Calu3 (cell line): ENCODE data around the gene OR5AU1. TPM values are rescaled to one million over a fixed set of nuclear protein-coding genes. Genes with fewer than 3 reads are reported as not detected.
A peak's percentile ranks its signal among the peaks of the same experiment; 100 is the strongest.

Experiments
- BruUV-seq: library from RNA; stranded (reverse); fragments of 400-500 nt; replicated peaks from 2 replicates; lab custom pipeline; 2021; lab: Mats Ljungman, UMichigan
- CTCF ChIA-PET: fragments of 300-600 bp; sonication (Branson Sonifier 250); formaldehyde crosslinking; loops from one replicate; lab custom pipeline; 2022; ENCODE audit warnings: antibody characterized with exemption; lab: Charles Lee
- DNase-seq: peaks from one replicate; pipeline ENCODE4 v3.0.0; 2022
- H3K27ac Mint-ChIP-seq: one replicate; pipeline ENCODE4 v1.8.0; 2022; ENCODE audit warnings: mixed read lengths; ENCODE audit not compliant: unreplicated experiment
- H3K27me3 Mint-ChIP-seq: one replicate; pipeline ENCODE4 v1.8.0; 2022; ENCODE audit warnings: mixed read lengths; ENCODE audit not compliant: unreplicated experiment
- H3K36me3 Mint-ChIP-seq: one replicate; pipeline ENCODE4 v1.8.0; 2022; ENCODE audit warnings: mild to moderate bottlenecking, moderate library complexity, mixed read lengths; ENCODE audit not compliant: insufficient read depth, unreplicated experiment
- H3K4me1 Mint-ChIP-seq: one replicate; pipeline ENCODE4 v1.8.0; 2022; ENCODE audit warnings: mild to moderate bottlenecking, low read depth, mixed read lengths; ENCODE audit not compliant: unreplicated experiment
- H3K4me3 Mint-ChIP-seq: one replicate; pipeline ENCODE4 v1.8.0; 2022; ENCODE audit warnings: mild to moderate bottlenecking, low read depth, moderate library complexity, mixed read lengths; ENCODE audit not compliant: unreplicated experiment
- H3K9me3 Mint-ChIP-seq: one replicate; pipeline ENCODE4 v1.8.0; 2022; ENCODE audit warnings: low read depth, mixed read lengths; ENCODE audit not compliant: unreplicated experiment
- intact Hi-C: fragments of 100-400 bp; cut with micrococcal nuclease; formaldehyde crosslinking; loops from one replicate; pipeline ENCODE4 v1.10.0; 2022; ENCODE audit not compliant: unreplicated experiment
- total RNA-seq: library from RNA; stranded (reverse); gene quantifications from 2 replicates; pipeline ENCODE4 v1.2.3, GENCODE V29; 2022
- TF ChIP-seq, protein P1 (sequence below): fragments of 200-600 bp; IDR thresholded peaks from one replicate; pipeline ENCODE4 v1.8.0; 2022; ENCODE audit warnings: antibody characterized with exemption; ENCODE audit not compliant: unreplicated experiment

The OR5AU1 gene
- total RNA-seq, 1 experiment from 2014 or later, result 0.14 TPM

DNA sequence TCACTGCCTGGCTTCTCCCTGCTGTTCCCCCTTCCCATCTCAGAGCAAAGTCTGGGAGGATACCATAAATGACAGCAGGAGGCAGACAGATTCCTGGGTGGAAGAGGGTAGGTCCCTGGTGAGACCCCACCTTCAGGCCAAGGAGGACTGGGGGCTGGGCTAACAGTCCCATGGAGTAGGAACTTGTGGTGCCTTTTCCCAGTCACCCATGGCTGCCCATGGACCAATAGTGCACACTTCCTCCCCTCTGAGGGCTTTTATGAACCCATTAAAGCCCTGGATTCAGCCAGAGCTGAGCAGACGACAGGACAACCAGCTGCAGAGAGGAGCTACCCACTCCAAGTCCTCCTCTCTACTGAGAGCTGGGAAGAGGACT, 36.6 kb upstream of the OR5AU1 start:
- TF ChIP-seq, protein P1, sequence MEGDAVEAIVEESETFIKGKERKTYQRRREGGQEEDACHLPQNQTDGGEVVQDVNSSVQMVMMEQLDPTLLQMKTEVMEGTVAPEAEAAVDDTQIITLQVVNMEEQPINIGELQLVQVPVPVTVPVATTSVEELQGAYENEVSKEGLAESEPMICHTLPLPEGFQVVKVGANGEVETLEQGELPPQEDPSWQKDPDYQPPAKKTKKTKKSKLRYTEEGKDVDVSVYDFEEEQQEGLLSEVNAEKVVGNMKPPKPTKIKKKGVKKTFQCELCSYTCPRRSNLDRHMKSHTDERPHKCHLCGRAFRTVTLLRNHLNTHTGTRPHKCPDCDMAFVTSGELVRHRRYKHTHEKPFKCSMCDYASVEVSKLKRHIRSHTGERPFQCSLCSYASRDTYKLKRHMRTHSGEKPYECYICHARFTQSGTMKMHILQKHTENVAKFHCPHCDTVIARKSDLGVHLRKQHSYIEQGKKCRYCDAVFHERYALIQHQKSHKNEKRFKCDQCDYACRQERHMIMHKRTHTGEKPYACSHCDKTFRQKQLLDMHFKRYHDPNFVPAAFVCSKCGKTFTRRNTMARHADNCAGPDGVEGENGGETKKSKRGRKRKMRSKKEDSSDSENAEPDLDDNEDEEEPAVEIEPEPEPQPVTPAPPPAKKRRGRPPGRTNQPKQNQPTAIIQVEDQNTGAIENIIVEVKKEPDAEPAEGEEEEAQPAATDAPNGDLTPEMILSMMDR, result no peak
- intact Hi-C loops, result no loop called here
- H3K27ac Mint-ChIP-seq, result no peak overlapping the region
- CTCF ChIA-PET, result interaction anchor here (1.5 kb wide), 1 partner anchor 88 kb away, joined by 3 read pairs; no protein-coding TSS in a partner anchor
- no TSS peak for BruUV-seq
- peak overlapping the region; percentile 32 for H3K4me3 Mint-ChIP-seq
- H3K4me1 Mint-ChIP-seq, result no peaks in the 10 kb centered on the region
- H3K27me3 Mint-ChIP-seq, result no peaks in the 10 kb centered on the region
- peaks cover 38% of the 10 kb centered on the region for H3K36me3 Mint-ChIP-seq
- H3K9me3 Mint-ChIP-seq, result no peaks in the 10 kb centered on the region
- no peak for DNase-seq

- CTCF ChIA-PET, result interaction anchor here (1.5 kb wide), 1 partner anchor 88 kb away, joined by 3 read pairs; no protein-coding TSS in a partner anchor
- Mint-ChIP-seq H3K36me3 (peaks cover 33% of the 10 kb centered on the region), H3K27me3 (no peaks in the 10 kb centered on the region), H3K27ac (no peak overlapping the region), H3K9me3 (no peaks in the 10 kb centered on the region), H3K4me3 (peak overlapping the region; percentile 32), H3K4me1 (no peaks in the 10 kb centered on the region)
- no TSS peak for BruUV-seq
- peak; percentile 74 for DNase-seq
- intact Hi-C loops, result no loop called here
- TF ChIP-seq, protein P1, result no peak
Measured at GRCh38 chr14:21191809-21192446, 36.1 kb upstream of the OR5AU1 start.

GRCh38 chr14:21191261-21191808, 35.5 kb upstream of the OR5AU1 start:
- no peak overlapping the region for H3K27ac Mint-ChIP-seq
- DNase-seq, result no peak
- H3K4me3 Mint-ChIP-seq, result peak overlapping the region; percentile 32
- intact Hi-C loops, result no loop called here
- peaks cover 33% of the 10 kb centered on the region for H3K36me3 Mint-ChIP-seq
- no peaks in the 10 kb centered on the region for H3K4me1 Mint-ChIP-seq
- CTCF ChIA-PET, result interaction anchor here (0.7 kb wide), 1 partner anchor 89 kb away, joined by 3 read pairs; no protein-coding TSS in a partner anchor
- BruUV-seq, result no TSS peak
- H3K9me3 Mint-ChIP-seq, result no peaks in the 10 kb centered on the region
- TF ChIP-seq, protein P1, result no peak
- no peaks in the 10 kb centered on the region for H3K27me3 Mint-ChIP-seq

DNA sequence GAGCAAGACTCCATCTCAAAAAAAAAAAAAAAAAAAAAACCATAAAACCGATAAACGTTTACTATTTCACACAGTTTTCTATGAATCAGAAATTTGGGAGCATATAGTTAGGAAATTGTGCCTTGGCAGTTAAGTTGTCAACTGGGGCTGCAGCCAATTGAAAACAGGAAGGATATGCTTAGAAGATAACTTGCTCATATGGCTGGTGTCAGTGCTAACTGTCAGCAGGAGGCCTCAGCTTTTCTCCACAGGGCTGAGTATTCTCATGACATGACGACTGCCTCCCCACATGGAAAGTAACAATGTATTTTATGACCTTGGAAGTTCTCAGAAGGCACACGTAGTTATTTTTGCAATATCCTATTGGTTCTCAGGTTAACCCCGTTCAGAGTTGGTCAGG, 29.6 kb upstream of the OR5AU1 start:
- no peak for DNase-seq
- H3K4me3 Mint-ChIP-seq, result no peak overlapping the region
- intact Hi-C loops, result no loop called here
- H3K27me3 Mint-ChIP-seq, result peaks cover 43% of the 10 kb centered on the region
- no peak overlapping the region for H3K27ac Mint-ChIP-seq
- BruUV-seq, result no TSS peak
- no peaks in the 10 kb centered on the region for H3K9me3 Mint-ChIP-seq
- H3K36me3 Mint-ChIP-seq, result no peaks in the 10 kb centered on the region
- TF ChIP-seq, protein P1, result no peak
- CTCF ChIA-PET, result interaction anchor here (0.7 kb wide), 1 partner anchor 343 kb away, joined by 3 read pairs; no protein-coding TSS in a partner anchor
- no peaks in the 10 kb centered on the region for H3K4me1 Mint-ChIP-seq
